ENCODE results near the gene KRT82.

DNA sequence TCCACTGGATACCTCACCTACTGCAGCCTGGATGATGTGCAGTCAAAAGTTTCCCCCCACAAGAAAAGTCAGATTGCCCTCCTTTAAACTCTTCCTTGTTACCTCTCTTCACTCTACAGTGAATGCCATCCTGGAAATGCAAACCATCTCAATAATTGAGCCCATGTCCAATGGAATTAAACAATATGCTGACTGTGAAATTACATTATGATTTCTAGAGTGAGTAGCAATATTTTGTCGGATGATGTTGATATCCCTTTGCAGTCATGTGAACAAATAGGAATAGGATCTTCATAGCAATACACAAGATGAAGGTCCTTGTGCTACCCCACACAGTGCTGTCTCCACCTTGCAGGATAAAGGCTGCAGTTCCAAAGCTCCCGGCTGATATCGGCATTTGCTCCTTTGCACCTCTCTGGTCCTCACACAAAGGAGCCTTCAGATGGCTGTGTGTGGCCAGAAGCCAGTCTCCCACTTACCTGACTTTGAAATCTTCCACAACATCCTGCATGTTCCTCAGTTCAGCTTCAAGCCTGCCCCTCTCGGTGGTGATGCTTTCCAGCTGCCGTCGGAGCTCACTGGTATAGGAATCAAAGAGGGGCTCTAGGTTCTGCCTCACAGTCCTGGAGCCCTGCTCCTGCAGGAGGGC is 26.5 kb upstream of the KRT82 start:
- TF ChIP-seq CTCF (IDR thresholded peaks at IDR 0.05) (no peak), POLR2A (IDR thresholded peaks at IDR 0.05) (no peak)

Measured in adrenal gland (tissue), 5 donors.